22Rv1 (cell line): Measurements from ENCODE around the gene CASP2.

Source experiments
- H3K27ac ChIP-seq: fragments of 450-650 bp; 2 replicates; pipeline ENCODE4 v1.5.1; 2017
- CTCF ChIP-seq: fragments of 450-650 bp; IDR thresholded peaks from 2 replicates; pipeline ENCODE4 v1.5.1; 2017; ENCODE audit warnings: mild to moderate bottlenecking
- ZFX ChIP-seq: fragments of 450-650 bp; IDR thresholded peaks from 2 replicates; pipeline ENCODE4 v1.6.1; 2017; ENCODE audit warnings: antibody characterized with exemption, borderline replicate concordance

The CASP2 gene

GRCh38 chr7:143320620-143321019 lies 32.5 kb downstream of the CASP2 start:
- TF ChIP-seq ZFX (no peak), CTCF (no peak)
- H3K27ac ChIP-seq, result no peak overlapping the region

- TF ChIP-seq CTCF, result no peak
- no peak for TF ChIP-seq ZFX
- no peak overlapping the region for H3K27ac ChIP-seq
Measured at GRCh38 chr7:143321242-143321641, 33.1 kb downstream of the CASP2 start.

- TF ChIP-seq CTCF (peak; percentile 54), ZFX (no peak)
- no peak overlapping the region for H3K27ac ChIP-seq
Measured at GRCh38 chr7:143321734-143322133, 33.6 kb downstream of the CASP2 start.

GRCh38 chr7:143322760-143323633 lies 34.8 kb downstream of the CASP2 start:
- H3K27ac ChIP-seq, result no peak overlapping the region
- TF ChIP-seq ZFX (no peak), CTCF (no peak)

GRCh38 chr7:143323653-143324052 lies 35.5 kb downstream of the CASP2 start:
- TF ChIP-seq ZFX (no peak), CTCF (no peak)
- no peak overlapping the region for H3K27ac ChIP-seq

GRCh38 chr7:143325240-143325639 lies 37.1 kb downstream of the CASP2 start:
- H3K27ac ChIP-seq, result peak overlapping the region; percentile 32
- TF ChIP-seq ZFX (no peak), CTCF (no peak)

- no peak for TF ChIP-seq CTCF
- no peak for TF ChIP-seq ZFX
- no peak overlapping the region for H3K27ac ChIP-seq
Measured at GRCh38 chr7:143327903-143328302, 39.8 kb downstream of the CASP2 start.
